WERI-Rb-1 (cell line): ENCODE results near the gene RRM2.

ENCODE experiments used
- DNase-seq: peaks from one replicate; pipeline ENCODE4 v3.0.0-alpha.2; 2020
- H3K27ac ChIP-seq: fragments of 250-450 bp; sonication (Bioruptor Pico); 2 replicates; pipeline ENCODE4 v1.5.1; 2020; ENCODE audit warnings: mild to moderate bottlenecking, moderate library complexity
- H3K27me3 ChIP-seq: fragments of 250-450 bp; sonication (Bioruptor Pico); 2 replicates; pipeline ENCODE4 v1.5.1; 2021; ENCODE audit warnings: mild to moderate bottlenecking, low read depth, moderate library complexity; ENCODE audit not compliant: insufficient read depth, severe bottlenecking
- H3K36me3 ChIP-seq: fragments of 250-450 bp; sonication (Bioruptor Pico); 2 replicates; pipeline ENCODE4 v1.5.1; 2020; ENCODE audit warnings: mild to moderate bottlenecking, moderate library complexity
- H3K4me3 ChIP-seq: 2 replicates; pipeline ENCODE4 v1.5.1; 2011; ENCODE audit warnings: low read depth, mild to moderate bottlenecking, control low read depth, low read length
- H3K9me3 ChIP-seq: fragments of 250-450 bp; sonication (Bioruptor Pico); 2 replicates; pipeline ENCODE4 v1.5.1; 2021; ENCODE audit warnings: mild to moderate bottlenecking, moderate library complexity; ENCODE audit not compliant: severe bottlenecking
- CTCF ChIP-seq: IDR thresholded peaks from 2 replicates; pipeline ENCODE4 v1.5.1; 2011; ENCODE audit warnings: low read depth, mild to moderate bottlenecking, control low read depth, inconsistent platforms, low read length

The RRM2 gene

GRCh38 chr2:10094271-10094814 lies 28.2 kb upstream of the RRM2 start:
- H3K36me3 ChIP-seq = no peaks in the 10 kb centered on the region
- peak; percentile 34 for TF ChIP-seq CTCF
- H3K27ac ChIP-seq = no peak overlapping the region
- peak; percentile 92 for DNase-seq
- H3K9me3 ChIP-seq = no peaks in the 10 kb centered on the region
- no peak overlapping the region; the same call in 1 of the 2 replicates for H3K4me3 ChIP-seq
- H3K27me3 ChIP-seq = no peaks in the 10 kb centered on the region

- no peaks in the 10 kb centered on the region for H3K9me3 ChIP-seq
- DNase-seq = no peak
- no peaks in the 10 kb centered on the region for H3K36me3 ChIP-seq
- H3K4me3 ChIP-seq = no peak overlapping the region
- H3K27ac ChIP-seq = no peak overlapping the region
- H3K27me3 ChIP-seq = no peaks in the 10 kb centered on the region
- TF ChIP-seq CTCF = no peak
Measured at GRCh38 chr2:10095175-10095574, 27.4 kb upstream of the RRM2 start.

GRCh38 chr2:10096641-10097040 lies 25.9 kb upstream of the RRM2 start:
- TF ChIP-seq CTCF = no peak
- no peaks in the 10 kb centered on the region for H3K27me3 ChIP-seq
- H3K4me3 ChIP-seq = no peak overlapping the region
- no peak for DNase-seq
- H3K27ac ChIP-seq = no peak overlapping the region
- no peaks in the 10 kb centered on the region for H3K36me3 ChIP-seq
- H3K9me3 ChIP-seq = no peaks in the 10 kb centered on the region

GRCh38 chr2:10097352-10098148 lies 25.0 kb upstream of the RRM2 start:
- Histone ChIP-seq H3K27me3 (no peaks in the 10 kb centered on the region), H3K9me3 (no peaks in the 10 kb centered on the region), H3K4me3 (no peak overlapping the region), H3K36me3 (no peaks in the 10 kb centered on the region), H3K27ac (no peak overlapping the region)
- peak; percentile 86 for DNase-seq
- peak; percentile 97 for TF ChIP-seq CTCF

- Histone ChIP-seq H3K4me3 (no peak overlapping the region), H3K9me3 (no peaks in the 10 kb centered on the region), H3K36me3 (no peaks in the 10 kb centered on the region), H3K27me3 (no peaks in the 10 kb centered on the region), H3K27ac (no peak overlapping the region)
- TF ChIP-seq CTCF = no peak
- no peak for DNase-seq
Measured at GRCh38 chr2:10101491-10101890, 21.0 kb upstream of the RRM2 start.
